AG04450 (cell line): Measurements from ENCODE around the gene KCNIP1. TPM values are rescaled to one million over a fixed set of nuclear protein-coding genes. Genes with fewer than 3 reads are reported as not detected.

Source experiments
- CTCF ChIA-PET: fragments of 300-600, 350-600 bp; formaldehyde crosslinking; extraction: SDS; loops from one replicate; lab custom pipeline; 2022; ENCODE audit warnings: antibody characterized with exemption, inconsistent platforms; lab: Charles Lee
- POLR2A ChIA-PET: fragments of 350-600 bp; formaldehyde crosslinking; extraction: SDS; loops from one replicate; lab custom pipeline; 2021; ENCODE audit warnings: antibody characterized with exemption, inconsistent platforms; lab: Yijun Ruan, JAX
- DNase-seq: peaks from one replicate; pipeline ENCODE4 v3.0.0-alpha.2; 2011; ENCODE audit warnings: low read depth, low spot score
- H3K27ac ChIP-seq: one replicate; pipeline ENCODE4 v1.5.1; 2012; ENCODE audit warnings: low read depth, low read length, control low read depth
- H3K27me3 ChIP-seq: one replicate; pipeline ENCODE4 v1.6.0; 2012; ENCODE audit warnings: low read length; ENCODE audit not compliant: control insufficient read depth, insufficient read depth
- H3K4me3 ChIP-seq: 2 replicates; pipeline ENCODE4 v1.5.1; 2011; ENCODE audit warnings: mild to moderate bottlenecking, low read depth, low read length, control low read depth
- H3K9me3 ChIP-seq: 2 replicates; pipeline ENCODE4 v1.5.1; 2012; ENCODE audit warnings: low read length; ENCODE audit not compliant: control insufficient read depth, insufficient read depth
- polyA plus RNA-seq: library from polyadenylated mRNA; depleted of rRNA; stranded (reverse); fragments of >200 nt; gene quantifications from 2 replicates; pipeline ENCODE4 v1.2.3, GENCODE V29; 2011
- TF ChIP-seq, protein P1 (sequence below): IDR thresholded peaks from 2 replicates; pipeline ENCODE4 v1.5.1; 2011; ENCODE audit warnings: low read depth, low read length, control low read depth, inconsistent platforms

Gene KCNIP1
- polyA plus RNA-seq, 1 experiment = not detected

DNA sequence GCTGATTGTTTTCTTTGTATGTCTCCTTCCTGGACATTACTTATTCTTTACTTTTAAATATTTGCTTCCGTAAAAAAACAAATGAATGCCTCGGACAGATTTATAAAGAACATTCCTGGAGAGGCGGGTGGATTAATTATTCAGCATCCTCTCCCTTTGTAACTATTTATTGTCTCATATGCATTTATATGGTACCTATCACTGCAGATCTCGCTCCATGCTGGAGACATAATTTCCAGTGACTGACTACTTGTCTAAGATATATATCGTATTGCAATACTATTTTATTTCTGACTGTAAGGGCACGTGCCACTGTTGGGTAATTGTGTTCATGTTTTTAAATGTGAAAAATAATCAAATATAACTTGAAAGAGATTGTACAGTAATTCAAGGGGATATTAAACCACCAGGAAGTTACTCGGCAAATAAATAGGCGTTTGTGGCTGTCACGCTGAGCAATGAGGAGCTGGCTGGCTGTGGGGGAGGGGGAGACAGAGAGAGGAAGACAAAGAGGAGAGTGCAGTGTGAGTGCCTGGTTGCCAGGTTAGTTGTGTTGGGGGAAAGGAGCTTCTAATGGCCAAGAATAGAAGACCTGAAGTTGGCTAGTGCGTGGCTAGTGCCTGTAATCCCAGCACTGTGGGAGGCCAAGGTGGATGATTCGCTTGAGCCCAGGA lies 147.9 kb downstream of the KCNIP1 start:
- TF ChIP-seq, protein P1, sequence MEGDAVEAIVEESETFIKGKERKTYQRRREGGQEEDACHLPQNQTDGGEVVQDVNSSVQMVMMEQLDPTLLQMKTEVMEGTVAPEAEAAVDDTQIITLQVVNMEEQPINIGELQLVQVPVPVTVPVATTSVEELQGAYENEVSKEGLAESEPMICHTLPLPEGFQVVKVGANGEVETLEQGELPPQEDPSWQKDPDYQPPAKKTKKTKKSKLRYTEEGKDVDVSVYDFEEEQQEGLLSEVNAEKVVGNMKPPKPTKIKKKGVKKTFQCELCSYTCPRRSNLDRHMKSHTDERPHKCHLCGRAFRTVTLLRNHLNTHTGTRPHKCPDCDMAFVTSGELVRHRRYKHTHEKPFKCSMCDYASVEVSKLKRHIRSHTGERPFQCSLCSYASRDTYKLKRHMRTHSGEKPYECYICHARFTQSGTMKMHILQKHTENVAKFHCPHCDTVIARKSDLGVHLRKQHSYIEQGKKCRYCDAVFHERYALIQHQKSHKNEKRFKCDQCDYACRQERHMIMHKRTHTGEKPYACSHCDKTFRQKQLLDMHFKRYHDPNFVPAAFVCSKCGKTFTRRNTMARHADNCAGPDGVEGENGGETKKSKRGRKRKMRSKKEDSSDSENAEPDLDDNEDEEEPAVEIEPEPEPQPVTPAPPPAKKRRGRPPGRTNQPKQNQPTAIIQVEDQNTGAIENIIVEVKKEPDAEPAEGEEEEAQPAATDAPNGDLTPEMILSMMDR = no peak
- POLR2A ChIA-PET = no interaction called here
- CTCF ChIA-PET = interaction anchor here (1.2 to 1.6 kb wide), 2 partner anchors 13 to 18 kb away, joined by 5 to 8 read pairs; no protein-coding TSS in a partner anchor

DNA sequence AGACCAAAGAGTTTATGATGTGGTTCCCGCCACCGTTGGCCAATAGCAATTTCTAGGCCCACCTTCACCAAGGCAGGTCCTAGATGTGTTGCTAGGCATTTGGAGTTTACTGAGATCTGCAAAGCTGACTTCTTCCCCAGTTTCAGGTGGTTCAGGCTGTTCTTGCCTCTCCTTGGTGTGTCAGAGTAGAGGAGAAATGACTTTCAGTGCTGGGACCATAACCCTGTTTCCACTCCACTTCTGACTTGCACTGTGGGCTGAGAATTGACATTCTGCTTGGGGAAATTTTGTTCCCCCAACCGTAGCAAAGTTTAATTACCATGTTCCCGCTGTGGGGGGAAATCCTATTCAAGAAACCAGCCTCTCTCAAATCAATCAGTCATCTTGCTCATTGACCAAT lies 151.7 kb downstream of the KCNIP1 start:
- TF ChIP-seq, protein P1 = no peak
- CTCF ChIA-PET = interaction anchor here (2.1 kb wide), 1 partner anchor 17 kb away, joined by 6 read pairs; no protein-coding TSS in a partner anchor
- H3K4me3 ChIP-seq = no peak overlapping the region
- H3K27ac ChIP-seq = no peak overlapping the region
- H3K9me3 ChIP-seq = no peaks in the 10 kb centered on the region
- DNase-seq = no peak
- H3K27me3 ChIP-seq = peaks cover 2% of the 10 kb centered on the region
- POLR2A ChIA-PET = no interaction called here

More for the DNA sequence above, 147.9 kb downstream of the KCNIP1 start:
- DNase-seq = no peak
- Histone ChIP-seq H3K27ac (no peak overlapping the region), H3K27me3 (peaks cover 5% of the 10 kb centered on the region), H3K9me3 (no peaks in the 10 kb centered on the region), H3K4me3 (no peak overlapping the region)

DNA sequence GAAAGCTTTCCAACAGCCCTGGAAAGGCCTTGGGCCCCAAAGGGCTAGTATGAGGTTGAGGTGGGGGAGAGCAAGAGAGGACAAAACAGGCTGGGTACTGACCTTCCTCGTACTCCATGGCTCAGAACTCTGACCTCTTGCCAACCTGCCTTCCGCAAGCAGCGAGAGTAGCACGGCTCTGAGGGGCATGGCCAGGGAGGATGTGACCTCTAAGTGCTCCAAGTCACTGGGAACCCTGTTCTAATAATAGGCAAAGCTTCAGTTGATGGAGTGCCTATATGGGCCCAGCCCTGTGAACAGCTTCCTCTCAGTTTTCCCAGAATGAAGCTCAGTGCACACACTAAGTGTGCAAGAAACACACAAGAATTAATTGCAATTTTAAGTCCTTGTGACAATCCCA lies 152.1 kb downstream of the KCNIP1 start:
- no peak overlapping the region for H3K27ac ChIP-seq
- H3K9me3 ChIP-seq = no peaks in the 10 kb centered on the region
- TF ChIP-seq, protein P1 = no peak
- POLR2A ChIA-PET = no interaction called here
- peaks cover 2% of the 10 kb centered on the region for H3K27me3 ChIP-seq
- DNase-seq = no peak
- no peak overlapping the region for H3K4me3 ChIP-seq
- CTCF ChIA-PET = interaction anchor here (0.9 kb wide), 1 partner anchor 9 kb away, joined by 4 read pairs; no protein-coding TSS in a partner anchor

DNA sequence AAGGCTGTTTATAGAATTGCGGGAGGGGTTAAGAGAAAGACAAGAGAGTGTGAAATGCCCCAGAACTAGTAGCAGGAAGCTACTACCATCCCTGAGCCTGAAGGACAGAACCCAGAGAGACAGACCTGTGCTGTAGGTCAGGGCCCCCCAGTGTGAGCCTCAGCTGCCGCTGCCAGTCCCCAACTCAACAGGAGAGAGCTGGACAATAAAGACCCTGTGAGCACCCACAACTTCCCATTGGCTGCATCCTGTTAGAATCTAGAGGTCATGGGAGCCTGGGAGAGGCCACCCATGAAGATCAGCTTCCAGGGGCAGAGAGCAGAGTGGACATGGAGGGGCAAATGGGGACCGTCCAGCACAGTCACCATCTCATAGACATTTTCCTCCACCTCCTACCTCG lies 152.5 kb downstream of the KCNIP1 start:
- H3K4me3 ChIP-seq = no peak overlapping the region
- ChIA-PET CTCF (interaction anchor here (0.9 kb wide), 1 partner anchor 9 kb away, joined by 4 read pairs; no protein-coding TSS in a partner anchor), POLR2A (no interaction called here)
- H3K27ac ChIP-seq = no peak overlapping the region
- no peaks in the 10 kb centered on the region for H3K9me3 ChIP-seq
- TF ChIP-seq, protein P1 = no peak
- H3K27me3 ChIP-seq = peaks cover 2% of the 10 kb centered on the region
- DNase-seq = no peak

DNA sequence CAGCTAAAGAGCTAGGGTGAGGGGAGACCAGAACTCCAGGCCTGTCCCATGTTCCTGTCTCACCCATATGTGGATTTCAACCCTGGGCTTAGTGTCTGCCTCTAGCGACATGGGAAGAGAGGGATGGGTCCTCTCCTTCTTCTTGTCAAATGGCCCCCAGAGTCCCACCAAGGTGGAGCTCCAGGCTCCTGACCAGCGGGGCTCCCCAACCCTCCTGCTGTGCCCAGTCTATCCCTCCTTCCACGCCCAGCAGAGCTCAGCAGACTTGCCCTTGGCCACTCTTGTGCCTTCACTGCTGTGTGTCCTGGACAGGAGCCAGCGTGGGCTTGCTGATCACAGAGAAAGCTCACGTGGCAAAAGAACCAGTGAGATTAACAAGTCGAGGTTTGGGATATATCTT lies 156.7 kb downstream of the KCNIP1 start:
- H3K9me3 ChIP-seq = no peaks in the 10 kb centered on the region
- no peak overlapping the region for H3K4me3 ChIP-seq
- TF ChIP-seq, protein P1 = no peak
- ChIA-PET CTCF (no interaction called here), POLR2A (no interaction called here)
- H3K27ac ChIP-seq = no peak overlapping the region
- peaks cover 2% of the 10 kb centered on the region for H3K27me3 ChIP-seq
- no peak for DNase-seq
